Posterior vena cava (tissue), 2 donors: Measurements from ENCODE around the gene FAIM2. TPM values are rescaled to one million over a fixed set of nuclear protein-coding genes. Genes with fewer than 3 reads are reported as not detected.
"Not testable (repeated sequence)": the region's sequence is repeated elsewhere in the genome, so short reads cannot be mapped to it uniquely, and the experiment has no call there.

Source experiments
- DNase-seq: peaks from one replicate; pipeline ENCODE4 v3.0.0-alpha.2; 2020; ENCODE audit warnings: low spot score
- intact Hi-C, 2 donors: fragments of 100-400 bp; cut with DNase I; formaldehyde crosslinking; loops; one replicate each; pipeline versions ENCODE4 v1.14.1 to v1.14.2; 2022 to 2023
- total RNA-seq, 2 donors: library from RNA; stranded (reverse); fragmentation: NEBNext Ultra II Directional; extraction: Animal tissue kit (Norgen Biotek cat#: 25700); gene quantifications; one replicate each; pipeline ENCODE4 v1.2.1, GENCODE V29; 2021
- donor health status: DM: yes; HTN: yes; CAD: no.
- donor health status: DM: yes; HTN: yes; CAD: no.

Gene FAIM2
- total RNA-seq, 2 donors from 2014 or later: 1.8 to 2.5 TPM

- intact Hi-C loops: no loop called here
- DNase-seq: no peak
Measured at GRCh38 chr12:49887536-49888401, 15.9 kb downstream of the FAIM2 start.

GRCh38 chr12:49887091-49887490 is 16.6 kb downstream of the FAIM2 start:
- intact Hi-C loops: no loop called here
- peak; percentile 58 for DNase-seq

GRCh38 chr12:49885663-49886461 is 17.8 kb downstream of the FAIM2 start:
- peak; percentile 66 for DNase-seq
- intact Hi-C loops: no loop called here

- peak; percentile 56 for DNase-seq
- intact Hi-C loops: no loop called here
Measured at GRCh38 chr12:49885118-49885517, 18.6 kb downstream of the FAIM2 start.

DNA sequence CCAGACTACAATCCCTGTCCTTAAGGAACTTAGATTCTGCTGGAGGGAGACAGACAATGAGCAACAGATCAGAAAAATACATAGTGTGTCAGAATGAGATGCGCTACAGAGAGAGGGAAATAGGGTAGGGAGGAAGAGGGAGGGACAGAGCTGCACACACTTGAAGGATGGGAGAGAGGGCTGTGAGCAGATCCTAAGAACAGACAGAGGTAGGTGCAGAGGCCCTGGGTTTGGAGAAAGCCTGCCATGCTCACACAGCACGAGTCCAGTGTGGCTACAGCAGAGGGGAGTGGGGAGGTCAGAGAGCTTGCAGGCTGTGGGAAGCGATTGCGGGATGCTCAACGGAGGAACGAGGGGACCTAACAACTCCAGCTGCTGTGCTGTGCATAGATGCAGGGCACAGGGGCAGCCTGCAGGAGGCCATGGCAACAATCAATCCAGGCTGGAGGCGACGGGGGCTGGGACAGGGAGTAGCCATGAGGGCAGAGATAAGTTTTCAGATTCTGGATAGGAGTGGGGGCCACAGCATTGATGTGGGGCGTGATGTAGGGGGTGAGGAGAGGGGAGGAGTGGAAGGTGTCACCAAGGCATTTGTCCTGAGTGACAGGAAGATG is 20.7 kb downstream of the FAIM2 start:
- intact Hi-C loops: no loop called here
- DNase-seq: peak; percentile 65

GRCh38 chr12:49882248-49882850 is 21.4 kb downstream of the FAIM2 start:
- DNase-seq: peak; percentile 66
- intact Hi-C loops: no loop called here

DNA sequence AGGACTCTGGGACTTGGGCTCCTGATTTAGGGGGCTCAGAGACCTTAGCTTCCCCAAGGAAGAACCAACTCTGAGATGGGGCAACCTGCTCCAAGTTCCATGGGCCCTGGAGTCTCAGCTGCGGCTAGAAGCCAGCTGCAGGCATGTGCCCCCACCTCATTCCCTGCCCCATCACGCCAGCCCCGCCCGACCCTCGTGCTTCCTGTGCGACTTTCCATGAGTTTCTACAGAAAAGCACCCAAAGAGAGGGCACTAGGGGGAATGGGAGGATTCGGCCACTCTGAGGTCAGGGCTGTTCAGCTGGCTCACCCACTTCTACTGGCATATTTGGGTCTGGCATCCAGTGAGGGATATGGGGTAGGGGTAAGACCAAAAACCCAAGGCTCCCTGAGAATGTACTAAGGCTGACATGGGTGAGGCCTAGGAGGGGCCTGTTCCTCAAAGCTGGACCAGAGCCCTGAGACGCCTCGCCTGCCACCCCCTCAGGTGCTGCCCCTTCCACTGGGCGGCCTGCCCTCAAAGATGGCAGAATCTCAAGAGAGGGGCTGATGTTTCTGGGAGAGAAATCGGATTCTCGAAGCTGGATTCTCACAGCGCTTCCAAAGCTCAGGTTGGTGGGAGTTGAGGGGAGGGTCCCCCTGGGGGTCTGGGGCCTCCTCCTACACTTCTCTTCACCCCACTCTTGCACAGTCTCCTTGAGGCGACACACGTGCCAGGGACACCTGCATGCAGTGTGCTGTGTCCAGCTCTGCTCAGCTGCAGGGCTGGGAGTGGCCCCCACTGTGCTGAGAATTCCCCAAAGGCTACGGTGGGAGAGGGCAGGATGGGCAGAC is 22.1 kb downstream of the FAIM2 start:
- intact Hi-C loops: no loop called here
- peak; percentile 51 for DNase-seq

- intact Hi-C loops: no loop called here
- peak; percentile 65 for DNase-seq
Measured at GRCh38 chr12:49880756-49881414, 22.8 kb downstream of the FAIM2 start.

DNA sequence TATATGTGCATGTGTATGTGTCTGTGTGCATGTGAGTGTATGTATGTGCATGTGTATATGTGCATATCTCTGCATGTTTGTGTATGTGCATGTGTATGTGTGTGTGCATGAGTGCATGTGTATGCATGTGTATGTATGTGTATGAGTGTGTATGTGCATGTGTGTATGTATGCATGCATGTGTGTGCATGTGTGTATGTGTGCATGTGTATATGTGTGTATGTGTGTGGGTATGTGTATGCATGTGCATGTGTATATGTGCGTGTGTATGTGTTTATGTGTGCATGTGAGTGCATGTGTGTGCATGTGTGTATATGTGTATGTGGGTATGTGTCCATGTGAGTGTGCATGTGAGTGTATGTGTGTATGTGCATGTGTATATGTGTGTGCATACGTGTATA is 24.6 kb downstream of the FAIM2 start:
- DNase-seq, intact Hi-C loops: not testable (repeated sequence)

DNA sequence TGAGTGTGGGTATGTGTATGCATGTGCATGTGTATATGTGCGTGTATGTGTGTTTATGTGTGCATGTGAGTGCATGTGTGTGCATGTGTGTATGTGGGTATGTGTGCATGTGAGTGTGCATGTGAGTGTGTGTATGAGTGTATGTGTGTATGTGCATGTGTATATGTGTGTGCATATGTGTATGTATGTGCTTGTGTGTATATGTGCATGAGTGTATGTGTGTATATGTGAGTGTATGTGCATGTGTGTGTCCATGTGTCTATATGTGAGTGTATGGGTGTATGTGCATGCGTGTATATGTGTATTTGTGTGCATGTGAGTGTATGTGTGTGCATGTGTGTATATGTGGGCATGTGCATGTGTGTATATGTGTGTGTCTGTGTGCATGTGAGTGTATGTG is 25.7 kb downstream of the FAIM2 start:
- intact Hi-C loops: no loop called here
- DNase-seq: no peak

DNA sequence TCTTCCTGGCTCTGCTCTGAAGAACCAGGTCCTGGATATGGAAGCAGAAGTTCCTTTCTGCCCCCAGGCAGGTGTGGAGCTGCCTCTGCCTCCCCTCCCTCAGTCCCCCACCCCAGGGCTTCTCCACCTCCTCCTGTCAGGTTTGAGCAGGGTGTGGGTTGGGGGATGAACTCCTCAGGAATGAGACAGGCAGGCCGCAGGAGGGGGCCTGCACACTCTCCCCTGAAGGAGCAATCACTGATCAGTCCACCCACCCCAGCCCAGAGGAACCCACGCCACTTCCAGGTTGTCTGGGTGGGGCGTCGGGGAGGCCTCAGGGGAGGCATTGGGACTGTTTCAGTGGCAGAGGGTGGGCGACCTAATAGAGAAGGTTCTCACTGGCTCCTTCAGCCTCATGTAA is 26.6 kb downstream of the FAIM2 start:
- peak; percentile 58 for DNase-seq
- intact Hi-C loops: no loop called here

DNA sequence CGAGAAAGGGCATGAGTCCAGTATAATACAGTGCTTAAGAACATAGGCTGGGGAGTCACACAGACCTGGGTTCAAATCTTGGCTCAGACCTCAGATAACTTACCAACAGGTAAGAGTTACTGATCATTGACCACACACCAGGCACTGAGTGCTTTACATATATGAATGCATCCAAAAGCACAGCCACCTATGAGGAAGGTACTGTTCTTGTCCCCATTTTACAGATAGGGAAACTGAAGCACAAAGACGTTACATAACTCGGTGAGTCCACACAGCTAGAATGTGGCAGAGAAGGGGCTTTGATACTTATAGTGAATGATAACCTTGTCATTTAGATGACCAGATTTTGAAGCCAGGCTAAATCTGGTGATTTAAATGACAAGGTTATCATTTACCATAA is 27.6 kb downstream of the FAIM2 start:
- no peak for DNase-seq
- intact Hi-C loops: no loop called here

DNA sequence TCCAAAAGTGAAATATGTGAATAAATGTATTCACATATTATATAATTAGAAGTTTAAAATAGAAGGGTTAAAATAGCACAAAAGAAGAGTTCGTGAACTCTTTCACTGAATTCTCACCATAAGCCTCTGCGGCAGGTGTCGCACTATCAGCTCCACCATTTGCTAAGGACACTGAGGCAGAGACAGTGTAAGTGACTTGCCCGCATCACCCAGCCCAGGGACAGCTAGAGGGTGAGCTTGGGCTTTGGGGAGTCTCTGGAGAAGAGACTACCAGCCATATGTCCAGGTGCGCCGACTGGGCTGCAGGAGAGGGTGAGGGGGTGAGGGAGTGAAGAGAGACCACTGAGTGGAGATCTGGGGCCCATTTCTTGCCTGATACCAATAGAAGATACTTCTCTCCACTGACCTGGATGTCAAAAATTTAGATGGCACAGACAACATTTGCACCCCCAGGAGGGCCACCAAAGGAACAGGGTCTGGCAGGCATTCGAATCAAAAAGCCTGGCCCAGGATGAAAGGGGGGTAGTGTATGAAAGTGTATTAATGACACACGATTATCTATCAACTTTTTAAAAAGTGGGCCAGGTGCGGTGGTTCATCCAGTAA is 28.5 kb downstream of the FAIM2 start:
- intact Hi-C loops: no loop called here
- DNase-seq: no peak

- intact Hi-C loops: no loop called here
- peak; percentile 57 for DNase-seq
Measured at GRCh38 chr12:49874142-49874897, 29.4 kb downstream of the FAIM2 start.

- DNase-seq: peak; percentile 86
- intact Hi-C loops: no loop called here
Measured at GRCh38 chr12:49873361-49873934, 30.3 kb downstream of the FAIM2 start.

DNA sequence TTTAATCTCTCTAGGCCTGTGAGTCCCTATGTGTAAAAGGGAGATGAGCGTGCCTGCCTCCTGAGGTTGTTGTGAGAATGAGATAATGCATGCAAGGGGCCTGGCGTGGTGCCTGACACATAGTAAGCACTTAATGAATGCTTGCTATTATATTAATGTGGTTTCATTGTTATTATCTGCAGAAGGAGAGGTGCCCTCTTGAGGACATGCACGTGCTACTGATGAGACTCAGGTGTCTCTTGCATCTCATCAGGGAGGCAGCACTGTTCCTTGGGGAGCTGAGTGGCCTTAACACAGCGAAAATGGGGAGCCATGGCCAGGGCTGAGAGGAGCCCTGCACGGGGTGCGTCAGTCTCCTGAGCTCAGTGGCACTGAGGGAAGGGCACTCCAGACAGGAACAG is 30.9 kb downstream of the FAIM2 start:
- intact Hi-C loops: no loop called here

DNA sequence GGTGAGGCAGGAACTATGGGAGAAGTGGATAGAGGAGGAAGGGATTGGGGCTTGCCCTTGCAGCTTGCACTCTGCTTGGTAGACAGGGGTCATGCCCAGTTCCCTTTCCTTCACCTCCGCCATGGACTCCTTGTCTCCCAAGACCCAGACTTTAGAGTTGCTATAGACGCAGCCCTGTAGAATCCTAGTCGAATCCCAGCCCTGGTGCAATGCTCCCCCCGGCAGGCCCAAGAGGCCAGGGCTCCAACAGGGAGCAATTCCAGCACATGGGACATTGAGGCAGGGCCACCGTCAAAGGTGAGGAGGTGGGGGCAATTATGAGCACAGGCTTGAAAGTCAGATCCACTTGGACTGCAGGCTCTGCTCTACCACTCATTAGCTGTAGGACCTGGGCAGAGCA is 31.3 kb downstream of the FAIM2 start:
- DNase-seq: peak; percentile 34
- intact Hi-C loops: no loop called here

More for the DNA sequence above, 30.9 kb downstream of the FAIM2 start:
- DNase-seq: peak; percentile 57
